ENCODE measurements around the gene CELF4.

The CELF4 gene

DNA sequence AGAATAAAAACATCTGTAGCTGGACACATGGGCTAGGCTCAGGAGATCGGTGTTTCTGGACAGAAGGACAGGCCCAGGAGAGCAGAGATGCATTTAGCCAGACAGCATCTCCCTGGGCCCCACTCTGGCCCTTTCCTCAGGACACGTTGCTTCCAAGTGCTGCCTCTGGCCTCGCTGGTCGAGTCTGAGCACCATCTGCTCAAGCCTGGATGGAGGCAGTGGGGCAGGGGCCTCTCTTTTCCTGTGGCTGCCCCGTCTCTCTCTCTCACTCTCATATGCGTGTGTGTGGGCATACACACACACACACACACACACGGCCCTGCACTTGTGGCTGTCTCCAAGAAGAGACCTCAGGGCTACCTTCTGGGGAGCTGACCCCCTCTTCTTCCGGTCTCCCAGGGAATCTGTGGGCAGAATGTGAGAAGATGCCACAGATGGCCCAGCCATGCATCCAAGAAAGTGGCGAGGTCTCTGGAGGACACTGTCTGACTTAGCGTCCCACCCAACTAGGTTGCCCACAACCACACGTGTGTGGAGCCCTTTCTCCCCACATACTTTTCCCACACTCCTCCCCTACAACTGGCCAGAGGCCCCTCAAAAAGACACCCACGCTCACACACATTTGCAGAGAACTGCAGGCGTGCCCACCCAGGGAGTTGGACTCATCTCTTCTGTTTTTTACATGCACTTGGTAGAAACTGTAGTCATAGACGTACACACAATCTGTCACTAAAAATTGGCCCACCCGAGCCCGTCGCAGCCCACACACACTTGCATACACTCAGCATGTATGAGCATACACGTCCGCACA is 19.9 kb downstream of the CELF4 start:
- no peak for DNase-seq

- DNase-seq, result no peak
These were observed 20.9 kb downstream of the CELF4 start for GRCh38 chr18:37544713-37545112.

- no peak for DNase-seq
These were observed 21.4 kb downstream of the CELF4 start for GRCh38 chr18:37544217-37544616.

- DNase-seq, result no peak
These were observed 22.3 kb downstream of the CELF4 start for GRCh38 chr18:37543321-37543720.

DNA sequence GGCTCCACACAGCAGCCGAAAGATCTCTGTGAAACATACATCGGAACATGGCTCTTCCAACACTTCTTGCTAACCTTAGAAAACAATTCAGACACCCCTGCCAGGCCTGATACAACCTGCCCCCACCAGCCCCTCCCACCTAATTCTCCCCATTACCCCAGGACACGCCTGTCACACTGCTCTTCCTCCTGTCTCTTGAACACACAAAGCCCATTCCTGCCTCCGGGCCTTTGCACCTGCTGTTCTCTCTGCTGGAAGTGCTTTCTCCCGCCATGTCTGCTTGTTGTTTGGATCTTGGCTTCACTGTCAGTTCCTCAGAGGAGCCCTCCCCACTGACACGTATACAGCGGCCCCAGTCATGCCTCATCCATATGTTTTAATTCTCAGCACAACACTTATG is 24.1 kb downstream of the CELF4 start:
- no peak for DNase-seq

GRCh38 chr18:37540424-37541138 is 25.0 kb downstream of the CELF4 start:
- DNase-seq, result no peak

GRCh38 chr18:37539236-37539635 is 26.4 kb downstream of the CELF4 start:
- no peak for DNase-seq

DNA sequence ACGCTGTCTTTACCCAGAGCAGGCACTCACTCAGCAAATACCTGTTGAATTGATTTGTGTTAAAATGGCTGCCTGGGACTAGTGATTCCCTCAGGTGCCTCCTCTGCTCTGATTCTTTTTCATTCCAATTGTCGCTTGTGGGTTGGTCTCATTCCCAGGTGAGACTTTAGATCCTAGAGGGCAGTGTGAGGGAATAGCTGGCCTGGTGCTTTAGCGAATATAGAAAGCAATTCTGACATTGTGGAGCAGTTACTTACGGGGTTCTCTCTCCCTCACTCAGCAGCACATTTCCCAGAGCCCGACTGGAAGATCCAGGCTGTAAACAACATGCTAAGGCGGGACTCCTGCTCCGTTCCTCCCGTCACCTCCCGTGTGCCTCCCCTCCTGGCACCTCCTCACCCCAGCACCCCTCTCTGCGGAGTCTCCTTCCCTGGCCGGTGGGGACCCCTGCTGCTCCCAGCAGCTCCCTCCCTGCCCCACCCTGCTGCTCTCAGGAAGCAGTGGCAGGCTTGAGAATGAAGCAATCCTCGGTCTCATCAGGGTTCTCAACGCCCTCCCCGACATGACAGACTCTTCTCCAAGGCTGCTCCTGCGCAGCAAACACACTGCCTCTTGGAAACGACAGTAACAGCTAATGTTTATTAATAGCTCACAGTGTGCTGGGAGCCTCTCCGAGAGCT is 26.9 kb downstream of the CELF4 start:
- no peak for DNase-seq

- peak; percentile 10 for DNase-seq
These were observed 27.6 kb downstream of the CELF4 start for GRCh38 chr18:37537868-37538525.

DNA sequence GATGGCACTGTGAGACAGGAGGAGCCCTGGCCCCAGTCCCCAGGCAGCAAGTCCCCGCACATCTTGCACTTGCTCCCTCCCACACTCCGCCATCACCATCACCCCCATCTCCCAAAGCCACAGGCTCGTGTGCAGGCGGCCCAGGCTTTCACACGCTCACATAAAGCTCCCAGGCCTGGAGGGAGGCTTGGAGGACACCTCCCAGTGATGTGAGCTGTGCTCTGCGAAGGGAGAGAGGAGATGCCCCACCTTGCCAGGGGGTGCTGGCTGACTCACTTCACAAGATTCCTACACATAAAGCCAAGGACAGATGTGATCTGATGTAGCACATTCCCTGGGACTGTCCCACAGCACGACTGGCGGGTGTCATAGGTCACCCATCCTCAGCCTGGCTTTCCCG is 28.9 kb downstream of the CELF4 start:
- DNase-seq, result no peak

- DNase-seq, result no peak
These were observed 29.6 kb downstream of the CELF4 start for GRCh38 chr18:37535968-37536367.

- no peak for DNase-seq
These were observed 31.0 kb downstream of the CELF4 start for GRCh38 chr18:37534627-37535026.

- no peak for DNase-seq
These were observed 31.7 kb downstream of the CELF4 start for GRCh38 chr18:37533647-37534584.

DNA sequence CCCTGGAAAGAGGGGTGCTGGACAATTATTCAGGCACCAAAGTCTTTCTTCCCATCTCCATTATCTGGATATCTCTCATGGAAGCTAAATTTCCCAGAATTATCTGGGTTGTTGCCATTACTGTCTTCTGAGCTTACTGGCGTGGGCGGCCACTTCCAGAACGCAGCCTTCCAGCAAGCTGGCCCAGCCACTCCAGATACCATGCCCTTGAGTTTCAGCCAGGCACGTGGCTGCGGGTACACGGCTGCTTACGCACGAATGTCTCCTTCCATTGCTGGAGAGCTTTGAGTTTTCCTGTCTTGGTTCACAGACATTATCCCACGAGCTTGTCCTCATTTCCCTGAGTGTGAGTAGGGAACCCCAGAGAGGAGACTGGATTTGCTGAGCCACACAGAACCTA is 32.7 kb downstream of the CELF4 start:
- DNase-seq, result no peak

DNA sequence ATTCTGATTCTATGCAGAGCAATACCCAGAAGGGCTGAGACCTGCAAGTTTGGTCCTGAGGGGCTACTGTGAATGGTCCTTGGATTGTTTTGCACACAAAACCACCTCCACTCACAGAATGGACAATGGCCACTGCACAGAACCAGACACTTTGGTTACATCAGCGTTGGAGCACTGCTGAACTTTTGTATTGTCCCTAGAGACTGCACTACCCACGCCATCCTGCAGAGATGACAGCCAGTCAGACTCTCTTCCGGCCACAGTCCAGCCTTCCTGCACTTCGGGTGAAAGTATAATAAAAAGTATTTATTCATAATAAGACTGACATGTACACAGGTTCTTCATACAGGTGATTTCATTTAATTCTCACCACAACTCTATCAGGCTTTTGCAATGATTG is 35.7 kb downstream of the CELF4 start:
- DNase-seq, result no peak

- DNase-seq, result no peak
These were observed 36.3 kb downstream of the CELF4 start for GRCh38 chr18:37529296-37529695.

DNA sequence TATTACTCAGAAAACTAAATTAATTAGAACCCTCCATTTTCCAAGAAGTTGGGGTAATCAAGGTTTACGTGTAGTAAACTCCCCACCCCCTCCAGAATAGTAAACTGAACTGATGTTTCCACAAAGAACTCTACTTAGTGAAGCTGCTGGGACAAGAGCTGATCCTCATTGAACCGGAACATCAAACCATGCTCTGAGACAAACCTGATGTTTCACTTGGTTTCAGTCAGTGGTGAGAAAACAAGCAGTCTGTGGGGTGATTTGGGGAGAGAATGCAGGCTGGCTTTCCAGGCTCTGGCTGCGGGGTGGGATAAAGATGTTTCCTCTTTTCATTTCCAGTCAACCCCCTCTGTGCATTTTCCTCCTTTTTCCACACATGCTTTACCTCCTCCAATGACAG is 38.2 kb downstream of the CELF4 start:
- DNase-seq, result no peak

DNA sequence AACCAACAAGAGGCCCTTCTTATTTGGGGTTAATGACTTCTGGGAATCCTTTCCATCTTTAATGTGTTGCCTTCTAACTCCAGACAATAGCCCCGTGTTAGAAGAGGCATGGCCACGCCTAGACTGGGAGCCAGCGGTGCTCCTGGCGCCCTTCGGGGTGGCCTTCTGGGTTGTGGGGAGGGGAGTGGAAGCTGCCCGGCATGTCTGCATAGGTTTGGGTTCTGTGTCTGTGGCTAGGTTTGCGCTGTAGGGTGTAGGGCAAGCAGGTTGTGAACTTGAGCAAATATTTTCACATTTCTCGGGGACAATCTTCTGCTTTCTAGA is 40.4 kb downstream of the CELF4 start:
- no peak for DNase-seq

GRCh38 chr18:37524498-37525261 is 40.9 kb downstream of the CELF4 start:
- DNase-seq, result no peak

DNA sequence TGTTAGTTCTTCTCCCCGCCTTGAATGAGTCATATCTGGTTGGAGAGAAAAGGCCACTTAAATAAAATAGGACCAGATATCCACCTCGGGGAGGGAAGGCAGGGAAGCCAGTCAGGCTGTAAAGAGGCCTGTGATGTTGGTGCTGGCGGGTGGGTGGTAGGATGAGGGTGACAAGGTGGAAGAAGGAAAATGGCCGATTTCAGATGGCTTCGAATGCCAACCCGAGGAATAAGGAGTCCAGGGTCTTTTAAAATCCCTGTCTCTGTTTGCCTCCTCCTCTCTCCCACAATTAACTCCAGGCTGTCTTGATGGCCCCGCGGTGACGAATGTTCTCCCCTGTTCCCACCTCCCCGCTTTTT is 41.5 kb downstream of the CELF4 start:
- DNase-seq, result no peak
